ENCODE data around the gene KCNJ11.
A peak's percentile ranks its signal among the peaks of the same experiment; 100 is the strongest.

The KCNJ11 gene

GRCh38 chr11:17391493-17392355 lies 3.3 kb upstream of the KCNJ11 start:
- DNase-seq (ENCODE audit: low read depth in 2 of 2) = no peak

DNA sequence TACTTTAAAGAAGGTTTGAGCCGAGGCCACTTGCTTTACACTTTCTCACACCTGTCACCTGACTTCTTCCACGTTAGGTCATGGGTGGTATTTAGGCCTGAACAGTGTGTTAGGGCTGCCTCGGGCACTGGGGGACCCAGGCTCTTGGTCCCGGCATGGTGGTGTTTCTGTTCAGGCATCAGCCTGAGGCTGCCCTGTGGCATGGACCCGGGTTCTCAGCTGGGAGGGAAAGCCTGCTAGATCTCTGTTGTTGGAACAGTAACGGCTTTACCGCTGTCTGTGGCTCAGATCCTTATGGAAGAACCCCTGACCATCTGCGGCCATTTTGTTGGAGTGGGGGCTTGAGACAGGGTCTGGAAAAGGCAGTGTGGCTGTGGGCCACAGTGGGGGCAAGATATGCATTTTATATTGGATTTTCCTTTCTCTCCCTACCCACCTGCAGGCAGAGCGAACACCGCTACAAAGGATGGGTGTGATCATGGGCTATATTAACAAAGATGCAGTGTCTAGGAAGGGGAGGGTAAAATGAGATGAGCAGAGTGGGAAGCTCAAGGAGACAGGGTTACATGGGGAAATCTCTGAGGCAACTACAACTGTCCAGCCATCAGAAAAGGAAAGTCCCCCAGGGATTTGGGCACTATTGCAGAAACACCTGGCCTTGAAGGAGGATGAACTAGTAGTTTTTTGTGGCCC lies 1.6 kb upstream of the KCNJ11 start:
- DNase-seq (ENCODE audit: low read depth in 2 of 2) = no peak

DNA sequence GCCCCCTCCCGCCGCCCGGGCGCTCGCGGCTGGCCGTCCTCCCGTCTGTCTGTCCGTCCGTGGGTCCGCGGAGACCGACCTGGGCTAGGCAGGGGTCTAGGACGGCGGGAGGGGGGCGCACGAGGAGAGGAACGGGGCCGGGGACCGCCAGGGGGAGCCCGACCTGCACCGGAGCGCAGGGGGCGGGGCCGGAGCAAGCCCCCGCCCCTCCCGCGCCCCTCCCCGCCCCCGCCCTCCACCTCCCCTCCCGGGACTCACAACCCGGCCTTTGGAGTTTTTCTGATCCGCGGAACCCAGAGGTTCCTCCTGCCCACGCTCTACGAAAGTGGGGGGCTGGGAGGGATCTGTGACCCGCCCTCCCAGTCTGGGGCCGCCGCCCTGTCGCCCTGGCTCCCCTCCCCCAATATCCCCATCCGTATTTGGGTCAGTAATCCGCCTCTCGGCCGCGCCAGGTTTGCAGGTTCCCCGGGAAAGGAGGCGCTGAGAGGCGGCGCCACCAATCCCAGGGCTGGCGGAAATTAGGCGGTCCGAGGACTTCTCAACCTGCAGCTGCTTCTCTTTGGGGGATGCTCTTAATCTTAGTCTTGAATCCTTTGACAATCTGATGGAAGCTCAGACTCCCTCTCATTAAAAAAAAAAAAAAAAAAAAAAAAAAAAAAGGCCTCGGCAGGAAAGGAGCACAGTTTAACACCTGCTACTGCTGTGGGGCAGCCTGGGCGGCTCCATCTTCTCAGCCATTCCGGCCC lies 925 bp upstream of the KCNJ11 start:
- DNase-seq (ENCODE audit: low read depth in 2 of 2) = no peak

DNA sequence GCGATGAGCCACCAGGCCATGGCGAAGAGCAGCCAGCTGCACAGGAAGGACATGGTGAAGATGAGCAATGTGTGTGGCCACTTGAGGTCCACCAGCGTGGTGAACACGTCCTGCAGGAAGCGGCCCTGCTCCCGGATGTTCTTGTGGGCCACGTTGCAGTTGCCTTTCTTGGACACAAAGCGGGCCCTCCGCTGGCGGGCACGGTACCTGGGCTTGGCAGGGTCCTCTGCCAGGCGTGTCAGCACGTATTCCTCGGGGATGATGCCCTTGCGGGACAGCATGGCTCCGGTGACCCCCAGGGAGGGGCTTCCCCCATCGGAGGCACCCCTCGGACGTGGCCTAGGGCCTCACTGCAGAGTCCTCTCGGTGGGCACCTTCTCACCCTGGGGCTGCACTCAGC lies 648 bp downstream of the KCNJ11 start:
- DNase-seq (ENCODE audit: low read depth in 2 of 2) = no peak

- no peak for DNase-seq (ENCODE audit: low read depth in 2 of 2)
Measured at GRCh38 chr11:17387254-17387653, 1.2 kb downstream of the KCNJ11 start.

GRCh38 chr11:17386331-17387084 lies 2.0 kb downstream of the KCNJ11 start:
- no peak for DNase-seq (ENCODE audit: low read depth in 2 of 2)

DNA sequence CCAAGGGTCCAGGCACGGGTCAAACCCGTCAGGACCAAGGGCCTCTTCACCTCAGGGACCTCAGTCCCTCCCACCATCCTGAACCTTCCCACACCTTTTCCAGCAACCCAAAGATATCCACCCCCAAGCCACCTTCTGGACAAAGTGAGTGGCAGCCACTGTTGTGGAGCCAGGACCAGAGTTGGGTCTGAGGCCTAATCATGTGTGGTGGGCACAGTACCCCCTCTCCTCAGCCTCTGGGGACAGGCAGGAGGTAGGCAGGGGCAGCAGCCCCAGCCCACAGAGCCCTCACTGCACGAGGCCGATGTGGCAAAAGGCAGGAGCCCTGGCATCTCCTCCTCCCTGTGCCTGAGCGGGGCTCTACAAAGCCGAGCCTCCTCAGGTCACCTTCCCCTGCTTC lies 2.5 kb downstream of the KCNJ11 start:
- DNase-seq (ENCODE audit: low read depth in 2 of 2) = no peak

DNA sequence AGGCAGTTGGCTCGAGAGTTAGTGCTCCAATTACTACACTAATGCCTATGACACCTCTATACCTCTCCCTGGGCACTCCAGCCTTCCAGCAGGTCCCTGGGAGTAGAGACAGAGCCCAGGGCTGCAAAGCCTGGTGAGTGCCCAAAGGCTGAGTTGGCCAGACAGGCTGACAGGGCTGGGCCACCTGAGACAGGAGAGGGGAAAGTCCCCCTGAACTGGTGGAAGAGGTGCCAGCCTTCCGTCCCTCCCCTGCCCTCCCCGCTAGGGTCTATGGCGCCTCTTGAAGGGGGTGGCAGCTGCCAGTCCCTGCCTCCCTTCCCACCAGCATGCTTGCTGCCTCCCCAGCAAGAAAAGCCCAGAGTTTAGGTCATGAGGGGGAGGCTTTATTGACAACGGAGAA lies 3.0 kb downstream of the KCNJ11 start:
- DNase-seq (ENCODE audit: low read depth in 2 of 2) = no peak

DNA sequence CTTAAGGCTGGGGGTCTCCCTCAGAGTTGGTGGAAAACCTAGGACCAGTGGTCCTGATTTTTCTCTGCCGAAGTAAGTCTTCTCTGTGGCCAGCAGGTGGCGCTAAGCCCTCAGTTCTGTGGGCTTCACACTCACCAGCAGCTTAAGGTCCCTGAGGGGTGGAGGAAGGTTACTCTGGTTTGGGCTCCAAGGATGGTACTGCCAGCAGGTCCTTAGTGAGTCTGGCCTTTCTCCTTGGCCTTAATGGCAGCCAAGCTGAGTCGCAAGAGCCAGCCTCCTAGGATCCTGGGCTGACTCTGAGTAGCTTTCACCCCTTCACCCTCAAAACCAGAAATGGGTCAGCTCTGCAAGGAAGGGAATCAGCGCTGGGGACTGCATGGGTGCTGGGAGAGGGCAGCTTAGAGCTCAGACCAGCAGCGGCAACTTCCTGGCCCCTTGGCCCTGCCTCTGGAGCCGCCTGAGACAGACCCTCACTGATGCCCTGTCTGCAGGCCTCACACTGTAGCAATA lies 4.4 kb downstream of the KCNJ11 start:
- DNase-seq (ENCODE audit: low read depth in 2 of 2) = peak; percentile 32 to 48

DNA sequence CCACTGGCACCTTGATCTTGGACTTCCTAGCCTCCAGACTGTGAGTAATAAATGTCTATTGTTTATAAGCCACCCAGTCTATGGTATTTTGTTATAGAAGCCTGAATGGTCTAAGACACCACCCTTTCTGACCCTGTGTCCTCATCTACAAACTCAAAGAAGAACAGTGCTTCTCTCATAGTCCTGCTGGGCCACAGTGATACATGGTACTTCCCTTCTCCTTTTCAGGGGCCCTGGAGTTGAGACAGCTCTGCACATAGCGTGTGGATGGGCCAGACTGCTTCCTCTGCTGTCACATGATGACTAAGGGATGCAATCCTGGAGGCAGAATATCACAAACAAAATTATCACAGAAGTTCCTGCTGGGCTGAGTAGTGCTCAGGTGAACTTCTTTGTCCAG lies 5.0 kb downstream of the KCNJ11 start:
- DNase-seq (ENCODE audit: low read depth in 2 of 2) = no peak

DNA sequence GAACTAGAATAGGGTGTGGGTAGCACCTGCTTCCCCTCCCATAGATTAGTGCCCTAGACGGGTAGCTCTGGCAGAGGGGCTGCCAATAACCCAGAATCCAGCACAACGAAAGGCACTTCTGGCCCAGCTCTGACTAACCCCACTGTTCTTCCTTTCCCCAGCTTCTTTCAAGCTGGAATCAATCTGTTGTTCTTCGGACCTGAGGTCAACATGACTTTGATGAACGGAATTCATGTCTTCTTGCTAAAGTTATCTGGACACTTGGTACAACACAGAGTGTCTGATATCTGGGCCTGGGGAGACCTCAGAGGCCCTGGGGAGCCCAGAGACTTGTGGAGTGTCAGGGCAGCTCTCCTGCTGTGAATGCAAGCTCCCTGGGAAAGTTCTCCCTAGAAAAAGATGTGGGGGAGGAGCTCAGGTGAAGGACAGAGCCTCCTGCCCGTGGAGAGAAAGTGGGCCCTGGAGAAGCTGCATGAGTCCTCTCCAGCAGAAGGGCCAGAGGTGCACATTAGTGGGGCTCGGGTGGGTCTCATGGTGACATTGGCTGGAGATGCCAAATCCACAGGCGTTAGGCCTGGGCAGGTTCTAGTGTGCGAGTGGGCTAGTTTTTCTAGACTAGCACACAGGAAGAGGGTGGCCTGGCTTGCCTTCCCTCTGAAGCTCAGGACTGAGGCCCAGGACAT lies 6.3 kb downstream of the KCNJ11 start:
- DNase-seq (ENCODE audit: low read depth in 2 of 2) = no peak

GRCh38 chr11:17381156-17381555 lies 7.3 kb downstream of the KCNJ11 start:
- no peak for DNase-seq (ENCODE audit: low read depth in 2 of 2)

DNA sequence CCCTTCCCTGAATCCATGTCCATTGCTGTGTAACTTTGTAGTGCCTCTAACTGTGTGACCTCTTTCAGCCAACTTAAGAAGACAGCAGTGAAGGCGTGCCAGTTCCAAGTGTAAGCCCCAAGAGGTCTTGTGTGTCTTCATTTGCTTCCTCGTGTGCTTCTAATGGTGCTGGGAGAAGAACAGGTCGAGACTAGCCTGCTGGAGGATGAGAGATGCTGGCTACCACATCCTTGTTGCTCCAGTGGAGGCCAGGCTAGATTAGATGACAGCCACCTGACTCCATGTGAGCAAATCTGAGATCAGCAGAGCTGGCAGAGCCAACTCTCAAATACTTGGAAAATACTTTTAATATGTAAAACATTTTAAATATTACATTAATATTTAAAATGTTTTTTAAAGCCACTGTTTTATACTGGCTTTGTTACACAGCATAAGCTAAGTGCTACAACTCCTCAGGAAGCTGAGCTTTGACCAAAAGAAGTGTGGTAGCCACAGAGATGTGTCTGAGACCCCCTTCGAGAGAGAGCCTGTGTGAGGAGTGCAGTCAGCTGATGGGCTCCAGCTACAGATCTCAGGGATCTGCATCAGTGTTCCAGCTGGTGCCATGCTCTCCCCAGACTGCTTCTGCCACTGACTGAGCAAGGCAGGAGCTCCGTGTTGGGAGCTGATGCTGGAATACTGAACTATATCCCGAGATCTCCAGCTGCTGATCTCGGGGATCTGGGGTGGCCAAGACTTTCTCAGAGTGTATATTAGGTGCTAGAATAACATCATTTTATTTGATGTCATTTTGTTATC lies 8.9 kb downstream of the KCNJ11 start:
- DNase-seq (ENCODE audit: low read depth in 2 of 2) = no peak

DNA sequence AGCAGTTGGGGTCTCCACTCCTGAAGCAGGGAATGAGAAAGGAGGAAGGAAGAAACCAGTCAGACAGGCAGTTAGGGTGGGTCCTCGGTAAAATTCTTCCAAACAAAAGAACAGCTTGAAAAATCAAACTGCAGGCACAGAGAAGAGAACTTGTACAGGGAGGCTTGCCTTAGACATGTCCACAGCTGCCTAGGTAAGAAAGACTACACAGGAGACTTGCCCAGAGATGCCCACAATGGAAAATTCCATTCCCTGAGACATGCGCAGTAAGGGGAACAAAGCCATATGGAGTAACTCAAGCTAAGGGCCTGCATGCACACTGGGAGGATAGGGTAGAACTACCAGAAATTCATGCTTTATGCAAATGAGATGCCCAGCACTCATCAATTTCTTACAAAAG lies 9.8 kb downstream of the KCNJ11 start:
- no peak for DNase-seq (ENCODE audit: low read depth in 2 of 2)

- no peak for DNase-seq (ENCODE audit: low read depth in 2 of 2)
Measured at GRCh38 chr11:17376493-17376892, 12.0 kb downstream of the KCNJ11 start.

DNA sequence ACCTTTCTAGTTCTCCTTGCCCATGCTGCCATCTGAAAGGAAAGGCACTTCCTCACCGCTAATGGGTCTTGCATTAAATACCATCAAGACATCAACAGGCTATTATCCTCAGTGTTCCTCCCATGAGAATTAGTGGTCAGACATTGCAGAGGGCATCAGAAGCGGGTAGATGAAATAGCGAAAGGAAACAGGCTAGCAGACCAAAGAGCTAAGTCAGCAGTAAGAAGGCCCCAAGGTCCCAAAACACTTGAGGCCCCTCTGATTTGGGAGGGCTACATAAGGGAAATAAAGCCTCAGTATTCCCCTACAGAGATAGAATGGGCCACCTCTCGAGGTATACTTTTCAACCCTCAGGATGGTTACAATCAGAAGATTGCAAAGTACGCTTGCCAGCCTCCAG lies 12.9 kb downstream of the KCNJ11 start:
- DNase-seq (ENCODE audit: low read depth in 2 of 2) = no peak

- no peak for DNase-seq (ENCODE audit: low read depth in 2 of 2)
Measured at GRCh38 chr11:17371614-17372013, 16.8 kb downstream of the KCNJ11 start.

DNA sequence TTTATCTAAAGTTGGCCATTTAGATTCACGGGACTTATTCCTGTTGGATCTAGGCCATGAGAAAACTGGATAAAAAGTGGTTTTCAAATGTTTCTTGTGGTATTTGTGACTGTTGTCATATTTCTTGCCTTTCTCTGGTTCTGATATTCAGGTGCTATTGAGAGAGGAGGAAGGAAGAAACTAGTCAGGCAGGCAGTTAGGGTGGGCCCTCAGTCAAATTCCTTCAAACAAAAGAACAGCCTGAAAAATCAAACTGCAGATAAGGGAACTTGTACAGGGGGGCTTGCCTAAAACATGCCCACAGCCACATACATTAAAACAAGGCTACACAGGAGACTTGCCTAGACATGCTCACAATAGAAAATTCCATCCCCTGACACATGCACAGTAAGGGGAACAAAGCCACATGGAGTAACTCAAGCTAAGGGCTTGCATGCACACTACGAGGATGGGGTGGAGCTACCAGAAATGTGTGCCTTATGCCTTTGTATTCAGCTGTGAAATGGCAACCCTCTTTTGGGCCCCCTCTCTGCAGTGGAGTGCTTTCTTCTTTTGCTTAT lies 18.7 kb downstream of the KCNJ11 start:
- no peak for DNase-seq (ENCODE audit: low read depth in 2 of 2)

DNA sequence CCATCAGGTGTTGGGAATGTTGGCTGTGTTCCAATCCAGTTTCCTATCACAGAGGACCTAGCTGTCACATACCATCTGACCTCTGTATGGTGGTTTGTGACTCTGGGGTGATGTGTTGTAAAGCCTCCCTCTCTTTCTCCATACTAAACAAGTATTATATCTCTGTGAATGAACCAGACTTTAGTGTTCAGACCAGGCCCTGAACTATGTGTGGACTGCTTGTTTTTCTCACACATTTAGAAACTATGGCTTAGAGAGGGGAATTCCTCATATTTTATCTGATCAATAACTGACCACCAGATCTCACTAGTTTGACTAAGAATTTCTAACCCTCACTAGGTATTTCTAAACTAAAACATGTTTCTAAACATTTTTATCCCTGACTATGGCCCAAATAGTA lies 19.4 kb downstream of the KCNJ11 start:
- no peak for DNase-seq (ENCODE audit: low read depth in 2 of 2)

- DNase-seq (ENCODE audit: low read depth in 2 of 2) = no peak
Measured at GRCh38 chr11:17368551-17368950, 19.9 kb downstream of the KCNJ11 start.
